NCI-H526 (cell line): Measurements from ENCODE around the gene SYT2.

ENCODE experiments used
- DNase-seq, 2 experiments: peaks; one replicate each; lab custom pipeline; 2025; lab: John Stamatoyannopoulos, UW

Gene SYT2

GRCh38 chr1:202704601-202705000, 5.7 kb downstream of the SYT2 start:
- no peak for DNase-seq

- no peak for DNase-seq
Measured at GRCh38 chr1:202703191-202703590, 7.1 kb downstream of the SYT2 start.

GRCh38 chr1:202702088-202702487, 8.2 kb downstream of the SYT2 start:
- no peak for DNase-seq

GRCh38 chr1:202701200-202701599, 9.1 kb downstream of the SYT2 start:
- no peak for DNase-seq

GRCh38 chr1:202700061-202700460, 10.2 kb downstream of the SYT2 start:
- DNase-seq = no peak

- no peak for DNase-seq
Measured at GRCh38 chr1:202698276-202698675, 12.0 kb downstream of the SYT2 start.

GRCh38 chr1:202697038-202697437, 13.2 kb downstream of the SYT2 start:
- no peak for DNase-seq

GRCh38 chr1:202694314-202694713, 15.9 kb downstream of the SYT2 start:
- peak in 1 of 2 experiments; percentile 33 for DNase-seq

GRCh38 chr1:202692959-202693555, 17.2 kb downstream of the SYT2 start:
- DNase-seq = peak in 1 of 2 experiments; percentile 26

- no peak for DNase-seq
Measured at GRCh38 chr1:202691816-202692215, 18.4 kb downstream of the SYT2 start.

- DNase-seq = no peak
Measured at GRCh38 chr1:202689493-202690342, 20.5 kb downstream of the SYT2 start.

GRCh38 chr1:202689082-202689481, 21.2 kb downstream of the SYT2 start:
- DNase-seq = no peak

- no peak for DNase-seq
Measured at GRCh38 chr1:202688401-202688800, 21.9 kb downstream of the SYT2 start.

GRCh38 chr1:202687798-202688197, 22.5 kb downstream of the SYT2 start:
- no peak for DNase-seq

GRCh38 chr1:202687370-202687769, 22.9 kb downstream of the SYT2 start:
- no peak for DNase-seq

- no peak for DNase-seq
Measured at GRCh38 chr1:202685641-202686040, 24.6 kb downstream of the SYT2 start.

GRCh38 chr1:202684716-202685115, 25.5 kb downstream of the SYT2 start:
- no peak for DNase-seq

GRCh38 chr1:202683029-202683428, 27.2 kb downstream of the SYT2 start:
- no peak for DNase-seq

- DNase-seq = no peak
Measured at GRCh38 chr1:202682477-202682876, 27.8 kb downstream of the SYT2 start.

- DNase-seq = no peak
Measured at GRCh38 chr1:202681736-202682420, 28.4 kb downstream of the SYT2 start.

GRCh38 chr1:202680586-202681352, 29.5 kb downstream of the SYT2 start:
- DNase-seq = no peak
